GM12874 (cell line): ENCODE data around the gene FRRS1L.
A peak's percentile ranks its signal among the peaks of the same experiment; 100 is the strongest.

Experiments
- TF ChIP-seq, protein P1 (sequence below): IDR thresholded peaks from 2 replicates; pipeline ENCODE4 v1.5.1; 2011; ENCODE audit warnings: low read depth, mild to moderate bottlenecking, control low read depth, low read length, moderate library complexity; ENCODE audit not compliant: insufficient read depth

The FRRS1L gene

DNA sequence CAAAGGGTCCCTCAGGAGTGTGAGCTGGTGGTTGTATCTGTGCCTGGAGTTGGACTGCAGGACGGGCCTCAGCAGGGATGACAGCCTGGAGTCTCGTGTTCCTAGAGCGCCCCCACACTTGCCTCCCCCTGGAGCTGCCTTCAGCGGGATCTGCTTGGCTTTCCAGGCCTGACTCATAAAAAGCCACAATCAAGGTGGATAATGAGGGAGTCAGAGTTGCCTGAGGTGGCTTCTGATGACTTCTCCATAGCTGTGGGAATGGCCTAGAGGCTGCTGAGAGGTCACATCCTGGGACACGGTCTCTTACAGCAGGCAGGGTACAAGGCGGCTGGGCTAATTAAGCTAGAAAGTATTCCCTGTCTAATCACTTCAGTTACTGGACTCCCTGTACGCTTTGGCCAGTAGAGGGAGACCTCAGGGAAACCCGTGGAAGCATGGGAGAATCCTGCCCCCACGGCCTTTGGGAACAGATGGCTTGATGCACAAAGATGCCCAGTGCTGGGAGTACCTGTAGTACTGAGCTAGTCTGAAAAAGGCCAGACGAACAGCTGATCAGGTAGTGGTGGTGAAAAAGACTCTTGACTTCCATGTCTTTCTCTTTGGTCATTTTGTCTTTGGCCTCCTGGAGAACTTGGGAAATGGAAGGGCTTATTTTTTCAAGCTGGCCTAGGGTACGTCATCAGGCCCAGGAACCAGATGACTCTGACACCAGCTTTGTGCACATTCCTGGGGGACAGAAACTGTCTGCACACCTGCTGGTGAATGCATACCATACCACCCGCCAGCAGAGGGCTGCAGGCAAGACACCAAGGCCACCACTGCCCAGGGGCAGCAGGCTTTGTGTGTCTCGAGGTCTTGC, 16.1 kb upstream of the FRRS1L start:
- TF ChIP-seq, protein P1, sequence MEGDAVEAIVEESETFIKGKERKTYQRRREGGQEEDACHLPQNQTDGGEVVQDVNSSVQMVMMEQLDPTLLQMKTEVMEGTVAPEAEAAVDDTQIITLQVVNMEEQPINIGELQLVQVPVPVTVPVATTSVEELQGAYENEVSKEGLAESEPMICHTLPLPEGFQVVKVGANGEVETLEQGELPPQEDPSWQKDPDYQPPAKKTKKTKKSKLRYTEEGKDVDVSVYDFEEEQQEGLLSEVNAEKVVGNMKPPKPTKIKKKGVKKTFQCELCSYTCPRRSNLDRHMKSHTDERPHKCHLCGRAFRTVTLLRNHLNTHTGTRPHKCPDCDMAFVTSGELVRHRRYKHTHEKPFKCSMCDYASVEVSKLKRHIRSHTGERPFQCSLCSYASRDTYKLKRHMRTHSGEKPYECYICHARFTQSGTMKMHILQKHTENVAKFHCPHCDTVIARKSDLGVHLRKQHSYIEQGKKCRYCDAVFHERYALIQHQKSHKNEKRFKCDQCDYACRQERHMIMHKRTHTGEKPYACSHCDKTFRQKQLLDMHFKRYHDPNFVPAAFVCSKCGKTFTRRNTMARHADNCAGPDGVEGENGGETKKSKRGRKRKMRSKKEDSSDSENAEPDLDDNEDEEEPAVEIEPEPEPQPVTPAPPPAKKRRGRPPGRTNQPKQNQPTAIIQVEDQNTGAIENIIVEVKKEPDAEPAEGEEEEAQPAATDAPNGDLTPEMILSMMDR: peak; percentile 73

DNA sequence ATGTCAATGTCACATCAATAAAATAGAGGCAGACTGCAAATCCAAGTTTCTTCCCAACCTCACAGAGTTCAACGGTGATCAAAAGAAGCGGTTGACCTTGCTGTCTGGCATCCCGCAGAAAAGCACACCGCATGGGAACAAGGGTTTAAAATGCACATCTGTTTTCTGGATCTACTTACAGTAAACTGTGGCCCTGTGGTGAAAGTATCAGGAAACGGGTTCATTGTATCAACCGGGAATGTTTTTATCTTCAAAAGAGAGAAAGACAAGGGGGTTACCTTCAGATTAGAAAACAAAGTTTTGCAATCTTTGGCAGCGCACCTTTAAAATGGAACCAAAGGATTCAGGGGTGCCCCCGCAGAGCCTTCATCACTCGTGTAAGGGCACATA, 15.5 kb upstream of the FRRS1L start:
- TF ChIP-seq, protein P1: no peak

DNA sequence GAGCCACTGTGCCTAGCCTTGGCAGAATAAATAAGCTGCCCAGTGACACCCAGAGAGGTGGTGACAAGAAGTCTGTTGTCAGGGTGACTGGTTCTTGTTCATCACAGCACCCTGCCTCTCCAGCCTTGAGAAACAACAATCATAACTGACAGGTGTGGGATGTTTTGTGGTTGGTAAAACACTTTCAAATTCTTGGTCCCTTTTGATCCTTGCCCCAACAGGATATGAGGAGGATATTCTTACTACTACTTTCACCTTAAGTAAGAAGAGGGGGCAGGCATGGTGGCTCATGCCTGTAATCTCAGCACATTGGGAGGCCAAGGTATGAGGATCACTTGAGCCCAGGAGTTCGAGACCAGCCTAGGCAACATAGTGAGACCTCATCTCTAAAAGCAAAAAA, 14.2 kb upstream of the FRRS1L start:
- TF ChIP-seq, protein P1: no peak

DNA sequence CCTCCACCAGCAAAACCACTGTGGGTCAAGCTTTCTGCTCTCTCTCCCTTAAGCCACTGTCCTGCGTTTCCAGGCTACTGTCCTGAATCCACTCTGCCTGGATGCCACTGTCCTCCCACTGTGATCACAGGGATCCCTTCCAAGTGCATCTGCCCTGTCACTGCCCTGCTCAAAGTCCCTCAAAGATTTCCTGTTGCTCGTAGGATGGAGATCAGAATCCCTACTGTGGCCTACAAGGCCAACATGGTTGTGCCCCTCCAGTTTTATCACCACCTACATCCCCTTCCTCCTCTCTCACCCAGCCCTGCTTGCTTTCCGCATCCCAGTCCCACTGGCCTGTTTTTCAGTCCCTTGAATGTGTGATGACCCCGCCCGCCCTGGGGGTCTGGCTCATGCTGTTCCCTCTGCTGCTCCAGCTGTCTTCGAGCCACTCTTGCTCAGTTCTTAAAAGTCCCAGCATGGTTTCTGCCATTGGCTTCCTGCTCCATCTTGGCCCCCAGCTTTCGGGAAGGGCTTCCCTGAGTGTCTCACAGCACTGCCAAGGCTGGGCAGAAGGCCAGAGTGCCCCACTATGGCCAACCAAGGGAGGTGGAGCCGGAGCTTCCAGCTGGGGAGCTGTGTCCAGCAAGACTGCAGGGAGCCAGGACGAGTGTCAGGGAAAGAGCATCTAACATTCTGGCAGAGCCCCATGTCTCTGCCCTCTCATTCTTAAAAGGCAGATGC, 12.9 kb upstream of the FRRS1L start:
- TF ChIP-seq, protein P1: no peak

DNA sequence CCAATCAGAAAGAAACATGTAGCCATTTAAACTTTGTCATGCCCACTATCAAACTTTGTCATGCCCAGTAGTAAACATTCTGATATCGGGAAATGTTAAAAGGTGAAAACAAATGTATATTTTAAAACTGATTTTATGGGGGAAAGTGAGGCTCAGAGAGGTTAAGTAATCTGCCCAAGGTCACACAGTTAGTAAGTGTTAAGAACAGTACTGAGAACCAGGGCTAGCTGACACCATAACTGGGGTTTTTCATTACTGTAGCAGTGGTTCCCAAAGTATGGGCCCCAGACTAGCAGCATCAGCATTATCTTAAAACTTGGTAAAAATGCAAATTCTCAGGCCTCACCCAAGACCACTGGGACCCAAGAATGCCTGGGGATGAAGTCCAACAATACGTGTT, 9.9 kb upstream of the FRRS1L start:
- TF ChIP-seq, protein P1: no peak

DNA sequence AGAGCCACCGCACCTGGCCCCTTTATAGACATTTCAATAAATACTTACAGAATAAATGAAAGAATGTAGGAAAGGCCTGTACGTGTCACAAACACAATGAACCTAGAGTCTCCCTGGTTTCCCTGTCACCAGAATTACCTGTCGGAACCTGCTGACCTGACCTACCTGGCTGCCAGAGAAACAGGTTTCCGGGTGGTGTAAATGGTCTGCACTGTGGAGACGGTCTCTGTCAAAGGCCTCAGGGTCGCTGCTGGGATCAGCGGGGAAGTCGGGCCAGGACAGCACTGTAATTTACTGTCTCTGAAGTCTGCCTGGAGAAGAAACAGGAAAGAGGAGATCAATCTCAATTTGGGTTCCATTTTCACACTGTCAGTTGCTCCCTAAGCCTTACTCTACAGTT, 9.3 kb upstream of the FRRS1L start:
- TF ChIP-seq, protein P1: no peak

DNA sequence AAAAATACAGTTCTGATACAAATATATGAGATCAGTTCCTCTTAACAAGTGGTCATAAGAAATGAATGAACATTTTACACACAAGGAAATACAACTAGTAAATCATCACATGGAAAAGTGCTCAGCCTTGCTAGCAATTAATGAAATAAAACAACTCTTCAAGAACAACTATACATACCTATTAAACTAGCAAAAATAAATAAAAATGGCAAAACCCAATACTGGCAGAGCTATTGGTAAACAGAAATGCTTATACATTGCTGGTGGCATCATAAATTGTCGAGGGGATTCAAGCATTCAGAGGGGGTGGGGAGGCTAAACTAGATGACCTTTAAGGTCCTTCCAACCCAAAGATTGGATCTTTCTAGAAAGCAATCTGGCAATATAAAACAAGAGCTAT, 5.9 kb upstream of the FRRS1L start:
- TF ChIP-seq, protein P1: no peak
